ENCODE data around the gene MAX. TPM values are rescaled to one million over a fixed set of nuclear protein-coding genes. Genes with fewer than 3 reads are reported as not detected.
"Not testable (repeated sequence)": the region's sequence is repeated elsewhere in the genome, so short reads cannot be mapped to it uniquely, and the experiment has no call there.

The MAX gene
- total RNA-seq, 1 donor from 2014 or later: 92.1 TPM

GRCh38 chr14:65045709-65046108 lies 56.6 kb downstream of the MAX start:
- intact Hi-C loops (cut with DNase I): no loop called here
- no peak for DNase-seq (ENCODE audit: missing footprints)
- ATAC-seq: no peak

GRCh38 chr14:65045006-65045405 lies 57.3 kb downstream of the MAX start:
- intact Hi-C loops (cut with DNase I): no loop called here
- no peak for DNase-seq (ENCODE audit: missing footprints)
- ATAC-seq: no peak

- DNase-seq (ENCODE audit: missing footprints) (peak; percentile 75), ATAC-seq (peak; percentile 17)
- intact Hi-C loops (cut with DNase I): no loop called here
Measured at GRCh38 chr14:65044596-65044959, 57.7 kb downstream of the MAX start.

- intact Hi-C loops (cut with DNase I): no loop called here
- ATAC-seq: peak; percentile 42
Measured at GRCh38 chr14:65043893-65044595, 58.3 kb downstream of the MAX start.

GRCh38 chr14:65042731-65043372 lies 59.5 kb downstream of the MAX start:
- DNase-seq (ENCODE audit: missing footprints) (no peak), ATAC-seq (no peak)
- intact Hi-C loops (cut with DNase I): no loop called here

More at GRCh38 chr14:65043893-65044595, 58.3 kb downstream of the MAX start:
- DNase-seq (ENCODE audit: missing footprints): no peak

- intact Hi-C loops (cut with DNase I): no loop called here
- DNase-seq (ENCODE audit: missing footprints) (no peak), ATAC-seq (no peak)
Measured at GRCh38 chr14:65042296-65042695, 60.0 kb downstream of the MAX start.

GRCh38 chr14:65041434-65041915 lies 60.8 kb downstream of the MAX start:
- DNase-seq (ENCODE audit: missing footprints): no peak
- intact Hi-C loops (cut with DNase I): no loop called here
- ATAC-seq: no peak

GRCh38 chr14:65040666-65041433 lies 61.5 kb downstream of the MAX start:
- intact Hi-C loops (cut with DNase I): no loop called here
- no peak for ATAC-seq
- no peak for DNase-seq (ENCODE audit: missing footprints)

- no peak for DNase-seq (ENCODE audit: missing footprints)
- ATAC-seq: no peak
- intact Hi-C loops (cut with DNase I): no loop called here
Measured at GRCh38 chr14:65038966-65039365, 63.4 kb downstream of the MAX start.

- DNase-seq (ENCODE audit: missing footprints): peak; percentile 80
- no peak for ATAC-seq
- intact Hi-C loops (cut with DNase I): no loop called here
Measured at GRCh38 chr14:65035049-65035448, 67.3 kb downstream of the MAX start.

GRCh38 chr14:65034021-65034420 lies 68.3 kb downstream of the MAX start:
- intact Hi-C loops (cut with DNase I): loop anchor here (5.0 kb wide), 2 partner anchors 38 to 63 kb away; no protein-coding TSS in a partner anchor
- DNase-seq (ENCODE audit: missing footprints): no peak
- no peak for ATAC-seq

- intact Hi-C loops (cut with DNase I): loop anchor here (5.0 kb wide), 2 partner anchors 39 to 64 kb away; no protein-coding TSS in a partner anchor
- no peak for DNase-seq (ENCODE audit: missing footprints)
- ATAC-seq: no peak
Measured at GRCh38 chr14:65033181-65033580, 69.1 kb downstream of the MAX start.

GRCh38 chr14:65032319-65032718 lies 70.0 kb downstream of the MAX start:
- intact Hi-C loops (cut with DNase I): loop anchor here (5.0 kb wide), 2 partner anchors 40 to 65 kb away; no protein-coding TSS in a partner anchor
- DNase-seq (ENCODE audit: missing footprints): no peak
- peak; percentile 93 for ATAC-seq

- intact Hi-C loops (cut with DNase I): loop anchor here (5.0 kb wide), 2 partner anchors 41 to 66 kb away; no protein-coding TSS in a partner anchor
- ATAC-seq; DNase-seq (ENCODE audit: missing footprints): not testable (repeated sequence)
Measured at GRCh38 chr14:65031321-65031720, 71.0 kb downstream of the MAX start.

GRCh38 chr14:65028937-65029336 lies 73.4 kb downstream of the MAX start:
- ATAC-seq (no peak), DNase-seq (ENCODE audit: missing footprints) (no peak)
- intact Hi-C loops (cut with DNase I): no loop called here

- DNase-seq (ENCODE audit: missing footprints): no peak
- intact Hi-C loops (cut with DNase I): no loop called here
- ATAC-seq: no peak
Measured at GRCh38 chr14:65027127-65027799, 75.1 kb downstream of the MAX start.

GRCh38 chr14:65026526-65026925 lies 75.8 kb downstream of the MAX start:
- DNase-seq (ENCODE audit: missing footprints): no peak
- intact Hi-C loops (cut with DNase I): no loop called here
- ATAC-seq: no peak

- ATAC-seq: no peak
- no peak for DNase-seq (ENCODE audit: missing footprints)
- intact Hi-C loops (cut with DNase I): no loop called here
Measured at GRCh38 chr14:65025818-65026217, 76.5 kb downstream of the MAX start.

Measured in Right ventricle myocardium inferior (tissue), 1 donor.